GM23248 (cell line): ENCODE measurements around the gene PTPRO.

Experiments
- EZH2 ChIP-seq: fragments of 200-600 bp; sonication (generic); IDR thresholded peaks from 2 replicates; pipeline ENCODE4 v1.6.1; 2018; ENCODE audit warnings: antibody characterized with exemption, mild to moderate bottlenecking; ENCODE audit not compliant: insufficient read depth, poor library complexity, severe bottlenecking
- EZH2phosphoT487 ChIP-seq: fragments of 200-600 bp; sonication (generic); IDR thresholded peaks from 2 replicates; pipeline ENCODE4 v1.6.1; 2018; ENCODE audit warnings: antibody characterized with exemption, moderate library complexity, mild to moderate bottlenecking, low read depth; ENCODE audit not compliant: insufficient read depth

DNA sequence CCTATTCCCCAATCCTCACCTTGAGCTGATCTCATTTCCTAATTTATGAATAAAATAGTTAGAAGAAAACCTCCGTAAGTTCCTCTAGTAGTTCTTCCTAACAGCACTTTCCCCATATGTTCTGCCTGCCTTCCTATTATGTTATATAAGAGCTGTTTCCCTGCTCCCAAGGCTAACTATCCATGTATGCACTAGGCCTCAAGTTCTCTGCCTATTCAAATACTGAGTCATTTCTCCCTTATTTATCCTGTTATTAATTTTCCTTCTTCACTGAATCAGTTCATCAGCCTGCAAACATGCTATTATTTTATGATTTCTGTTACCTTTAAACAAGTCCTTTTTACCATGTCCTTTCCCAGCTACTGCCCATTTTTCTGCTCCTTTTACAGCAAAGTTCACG is 302.8 kb downstream of the PTPRO start:
- TF ChIP-seq EZH2 (no peak), EZH2phosphoT487 (no peak)
